NCI-H446 treated with DMSO at 0.1 percent for 48 hours (cell line): Measurements from ENCODE around the gene ALS2CL.

Experiments used
- DNase-seq: peaks from one replicate; lab custom pipeline; 2025; lab: John Stamatoyannopoulos, UW

ALS2CL gene

DNA sequence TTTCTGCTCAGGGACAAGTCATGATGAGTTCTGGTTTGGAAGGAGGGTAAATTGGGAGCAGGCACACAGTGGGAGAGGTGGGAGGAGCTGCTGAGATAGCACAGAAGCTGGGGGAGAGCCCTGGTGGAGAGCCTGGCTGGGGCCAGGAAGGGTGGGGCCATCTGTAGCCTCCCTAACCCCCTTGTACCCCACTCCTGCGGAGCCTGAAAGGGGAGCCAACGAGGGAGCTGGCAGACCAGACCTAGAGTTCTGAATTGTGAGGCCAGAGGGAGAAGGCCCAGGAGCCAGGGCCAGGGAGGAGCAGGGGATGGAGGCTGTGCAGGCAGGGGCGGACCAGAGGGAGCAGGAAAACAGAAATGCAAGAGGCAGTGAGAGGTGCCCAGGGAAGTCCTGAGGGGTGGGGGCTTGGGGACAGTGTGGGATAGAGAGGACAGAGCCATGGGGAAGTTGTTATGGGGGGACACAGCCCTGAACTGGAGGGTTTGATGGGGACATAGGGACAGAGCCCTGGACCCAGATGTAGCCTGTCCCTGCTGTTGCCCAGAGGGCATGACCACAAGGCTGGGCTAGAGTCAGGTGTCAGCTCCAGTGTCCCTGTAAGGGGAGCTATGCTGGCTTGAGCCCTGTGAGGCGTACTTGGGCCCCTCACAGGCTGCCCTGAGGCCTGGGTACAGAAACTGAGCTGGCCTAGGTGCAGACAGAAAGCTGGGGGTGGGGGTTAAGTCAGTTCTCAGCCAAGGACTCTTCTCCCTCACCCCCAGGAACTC is 8.9 kb upstream of the ALS2CL start:
- no peak for DNase-seq

DNA sequence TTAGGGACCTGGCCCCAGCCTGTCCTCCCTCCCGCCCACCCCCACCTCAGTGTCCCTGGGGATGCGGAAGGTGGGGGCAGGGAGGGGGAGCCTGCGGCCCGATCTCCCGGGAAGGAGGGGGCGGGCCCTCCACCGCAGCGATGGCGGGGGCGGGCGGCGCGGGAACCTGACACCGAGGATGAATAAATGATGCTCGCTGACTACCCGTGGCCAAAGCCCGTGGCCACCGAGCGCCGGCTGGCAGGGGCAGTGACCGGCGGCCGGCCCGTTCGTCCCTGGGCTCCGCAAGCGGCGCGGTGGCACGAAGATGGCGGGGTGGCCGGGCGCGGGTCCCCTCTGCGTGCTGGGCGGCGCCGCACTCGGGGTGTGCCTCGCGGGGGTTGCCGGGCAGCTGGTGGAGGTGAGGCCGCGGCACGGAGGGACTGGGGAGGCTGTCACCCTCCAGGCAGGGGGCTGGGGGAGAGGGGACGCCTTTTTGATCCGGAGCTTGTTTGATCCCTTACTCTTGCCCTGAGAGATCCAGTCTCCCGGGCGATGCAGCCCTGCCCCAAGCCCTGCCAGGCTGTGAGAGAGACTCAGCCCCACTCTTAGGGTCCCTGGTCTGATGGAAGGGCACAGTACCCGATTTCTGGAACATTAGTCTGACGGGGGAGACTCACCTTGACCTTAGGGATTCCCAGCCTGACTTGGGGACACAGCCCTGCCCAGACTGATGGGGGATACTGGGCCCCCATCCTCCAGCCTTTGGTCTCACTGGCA is 7.9 kb upstream of the ALS2CL start, which contains the start of gene TMIE:
TMIE (plus strand) TSS at position 212 of the 759 bp plus-strand sequence; CDS start at position 308, 96 bp downstream.
- no peak for DNase-seq

DNA sequence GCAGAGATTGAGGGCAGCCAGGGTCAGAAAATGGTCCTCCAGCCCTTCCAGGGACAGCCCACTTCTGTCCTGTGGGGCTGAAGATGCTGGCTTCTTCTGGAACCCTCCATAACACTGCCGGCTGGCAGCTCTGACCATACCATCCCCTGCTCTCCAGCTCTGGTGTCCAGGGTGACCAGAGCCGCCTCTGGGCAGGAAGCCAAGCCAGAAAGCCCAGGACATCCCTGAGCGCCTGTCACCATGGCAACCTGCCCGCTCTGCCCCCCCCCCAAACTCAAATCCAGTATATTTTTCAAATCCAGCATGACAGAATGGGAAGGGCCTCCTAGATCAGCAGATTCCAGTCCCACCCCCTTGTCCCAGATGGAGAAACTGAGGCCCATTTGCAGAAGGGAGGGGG is 7.3 kb upstream of the ALS2CL start:
- DNase-seq = no peak

DNA sequence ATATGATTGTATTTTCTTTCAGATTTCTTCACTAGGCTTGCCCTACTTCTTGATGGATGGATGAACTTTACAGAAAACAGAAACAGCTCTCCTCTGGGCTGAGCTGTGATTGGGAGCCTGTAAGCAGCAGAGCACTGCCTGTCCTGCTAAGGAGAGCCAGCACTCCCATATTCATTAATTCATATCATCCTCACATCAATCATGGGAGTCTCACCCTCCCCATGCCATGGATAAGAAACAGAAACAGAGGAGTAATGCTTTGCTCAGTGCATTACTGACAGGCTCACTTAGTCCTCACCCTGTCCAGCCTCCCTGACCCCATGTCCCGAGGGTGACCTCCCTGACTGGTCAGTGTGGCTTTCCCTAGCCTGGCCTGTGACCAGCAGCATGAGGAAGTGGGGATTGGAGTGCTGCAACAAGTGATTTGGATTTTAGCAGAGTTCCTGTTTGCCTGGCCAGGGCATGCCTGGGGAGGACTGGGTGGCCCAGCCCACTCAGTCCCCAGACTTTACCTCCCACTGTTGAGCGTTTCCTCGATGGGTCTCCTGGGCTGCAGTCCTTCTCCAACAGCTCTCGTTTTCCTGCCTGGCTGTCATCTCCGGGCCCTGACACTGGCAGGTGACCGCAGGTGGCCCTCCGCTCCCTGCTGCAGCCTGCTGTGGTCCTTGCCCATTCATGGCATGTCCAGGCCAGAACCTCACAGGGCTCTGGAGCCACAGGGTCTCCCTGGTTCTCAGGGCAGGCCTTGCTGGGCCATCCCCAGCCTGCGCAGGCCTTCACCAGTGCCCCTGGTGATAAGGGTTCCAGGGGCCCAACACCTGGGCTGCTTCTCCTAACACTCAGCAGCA is 6.4 kb upstream of the ALS2CL start:
- no peak for DNase-seq

DNA sequence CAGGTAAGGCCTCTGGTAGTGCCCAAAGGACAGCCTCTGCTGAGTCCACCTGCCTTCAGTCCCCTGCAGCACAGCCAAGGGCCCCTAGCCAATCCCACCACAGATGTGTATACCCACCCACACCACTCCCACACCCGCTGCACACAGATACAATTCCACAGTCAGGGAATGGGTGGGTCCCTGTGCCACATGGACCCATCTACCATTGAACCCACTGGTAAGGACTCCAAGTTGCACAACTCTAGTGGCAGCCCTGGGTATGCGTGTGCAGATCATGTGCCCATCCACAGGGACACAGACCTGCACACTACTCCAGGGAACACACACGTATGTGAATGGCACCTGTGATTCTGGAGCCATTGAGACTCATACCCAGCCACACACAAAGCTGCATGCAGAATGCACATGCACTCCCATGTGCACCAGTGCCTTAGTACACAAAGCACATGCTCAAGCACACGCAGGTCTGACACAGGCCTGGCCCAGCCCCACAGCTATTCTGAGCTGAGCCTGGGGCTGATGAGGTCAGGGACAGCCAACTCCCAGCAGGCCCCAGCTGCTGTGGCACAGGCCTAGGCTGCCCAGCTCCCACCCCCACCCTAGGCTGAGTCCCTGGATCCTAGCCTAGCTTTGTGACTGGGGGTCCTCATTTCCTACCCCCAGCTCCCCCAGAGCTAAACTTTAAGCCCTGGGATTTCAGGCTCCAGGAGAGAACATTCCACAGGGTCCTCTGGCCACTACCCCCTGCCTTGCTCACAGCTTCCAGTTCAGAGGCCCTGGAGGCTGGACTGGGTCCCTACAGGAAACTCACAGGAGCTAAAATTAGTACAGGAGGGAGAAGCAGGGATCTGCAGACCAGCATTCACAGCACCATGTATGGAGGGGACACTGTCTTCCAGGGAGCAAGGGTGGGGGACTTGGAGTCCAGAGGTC is 2.7 kb upstream of the ALS2CL start:
- no peak for DNase-seq

DNA sequence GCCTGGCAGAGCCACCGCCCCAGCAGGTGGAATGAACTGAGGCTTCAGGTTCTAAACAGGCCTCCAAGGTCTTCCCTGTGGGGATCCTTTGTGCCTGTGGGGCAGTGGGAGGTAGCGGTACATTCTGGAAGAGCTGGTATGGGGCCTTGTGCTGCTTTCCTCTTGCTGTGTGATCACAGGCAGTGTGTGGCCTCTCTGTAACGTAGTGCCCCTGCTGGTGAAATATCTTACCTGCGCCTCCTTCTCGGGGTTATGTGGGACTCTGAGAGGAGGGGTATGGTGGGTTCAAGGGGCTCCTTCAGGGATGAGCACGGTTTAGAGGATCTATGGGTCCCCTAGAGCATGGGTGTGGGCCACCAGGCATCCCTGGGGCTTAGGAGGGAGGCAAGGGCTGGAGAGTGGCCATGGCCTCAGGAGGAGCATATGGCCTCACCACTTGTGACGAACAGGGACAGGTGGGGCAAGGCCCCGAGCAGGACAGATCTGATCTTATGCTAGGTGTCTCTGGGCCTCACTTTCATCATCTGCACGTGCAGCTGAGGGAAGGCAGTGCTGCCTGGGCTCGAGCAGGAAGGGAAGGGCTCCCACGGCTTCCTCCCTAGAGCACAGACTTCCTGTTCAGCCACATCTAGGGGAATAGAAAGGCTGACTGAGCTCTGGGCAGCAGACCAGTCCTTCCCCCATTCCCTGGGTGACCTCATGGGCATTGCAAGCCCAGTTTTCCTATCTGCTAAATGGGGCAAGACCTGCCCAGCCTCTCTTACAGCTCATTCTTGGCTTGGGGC is 1.9 kb upstream of the ALS2CL start:
- no peak for DNase-seq

DNA sequence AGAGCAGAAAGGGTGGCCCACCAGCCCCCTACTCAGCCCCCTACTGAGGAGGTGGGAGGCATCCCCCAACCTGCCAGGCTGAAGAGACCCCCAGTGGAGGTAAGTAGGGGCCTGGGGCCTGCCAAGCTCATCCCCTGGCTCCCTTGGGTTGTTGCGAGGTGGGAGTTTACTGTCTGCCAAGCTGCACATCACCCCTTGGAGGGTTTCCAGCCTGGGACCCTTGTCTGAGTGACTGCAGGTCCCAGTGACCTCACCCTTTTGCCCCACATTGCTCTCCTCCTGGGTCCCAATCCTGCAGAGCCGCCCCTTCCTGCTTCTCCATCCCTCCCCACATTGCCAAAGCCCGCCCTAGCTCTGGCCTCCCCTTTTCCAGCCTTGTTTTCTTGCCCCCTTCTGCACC is 1.0 kb upstream of the ALS2CL start:
- DNase-seq = no peak

DNA sequence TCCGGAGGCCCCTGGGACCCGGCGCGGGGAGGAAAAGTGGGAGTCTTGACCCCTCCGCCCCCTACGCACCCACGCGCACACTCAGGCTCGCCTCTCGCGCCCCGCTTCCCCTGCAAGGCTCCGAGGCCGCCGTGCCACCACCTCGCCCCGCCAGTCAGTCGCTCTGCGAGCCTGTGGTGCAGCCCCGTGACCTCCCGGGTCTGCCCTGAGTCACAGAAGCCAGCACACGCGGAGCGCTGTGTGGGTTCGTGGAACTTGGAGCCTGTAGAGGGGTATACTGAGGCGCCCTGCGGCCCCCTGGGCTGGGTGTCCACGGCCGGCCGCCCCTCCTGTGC is 380 bp upstream of the ALS2CL start:
- DNase-seq = no peak

DNA sequence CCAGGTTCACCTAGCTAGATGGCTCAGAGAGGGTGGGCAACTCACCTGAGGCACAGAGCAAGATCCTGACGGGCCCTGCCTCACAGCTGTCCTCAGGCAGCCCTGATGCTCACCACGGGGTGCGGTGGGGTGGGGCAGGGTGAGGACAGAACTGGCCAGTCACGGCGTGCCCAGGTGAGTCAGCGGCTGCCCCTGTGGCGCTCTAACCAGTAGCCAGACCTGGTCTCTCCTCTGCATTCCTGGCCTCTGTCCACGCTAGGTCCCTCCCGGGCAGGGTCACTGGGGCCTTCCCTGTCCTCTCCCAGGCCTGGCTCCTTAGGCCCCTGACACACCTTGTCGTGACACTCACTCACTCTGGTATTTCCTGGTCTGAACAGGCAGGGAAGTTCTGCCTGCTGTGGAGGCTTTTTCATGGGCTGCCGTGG is 901 bp downstream of the ALS2CL start:
- no peak for DNase-seq

DNA sequence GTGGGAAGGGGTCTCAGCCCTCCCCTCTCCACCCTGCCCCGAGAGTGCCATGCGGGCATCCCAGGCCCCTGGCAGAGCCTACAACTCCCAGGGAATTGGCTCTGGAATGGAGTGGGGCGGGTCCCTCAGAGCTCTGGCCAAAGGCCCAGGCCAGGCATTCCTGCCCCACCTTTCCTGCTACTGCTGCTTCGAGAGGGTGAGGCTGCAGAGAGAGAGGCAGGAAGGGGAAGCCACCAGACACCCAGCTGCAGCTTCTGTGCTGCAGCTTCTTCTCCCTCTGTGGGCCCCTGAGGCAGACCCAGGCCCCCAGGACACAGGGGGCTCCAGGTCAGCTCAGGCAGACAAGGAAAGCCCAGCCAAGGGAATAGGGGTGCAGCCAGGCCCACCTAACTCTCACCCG is 2.7 kb downstream of the ALS2CL start:
- no peak for DNase-seq

DNA sequence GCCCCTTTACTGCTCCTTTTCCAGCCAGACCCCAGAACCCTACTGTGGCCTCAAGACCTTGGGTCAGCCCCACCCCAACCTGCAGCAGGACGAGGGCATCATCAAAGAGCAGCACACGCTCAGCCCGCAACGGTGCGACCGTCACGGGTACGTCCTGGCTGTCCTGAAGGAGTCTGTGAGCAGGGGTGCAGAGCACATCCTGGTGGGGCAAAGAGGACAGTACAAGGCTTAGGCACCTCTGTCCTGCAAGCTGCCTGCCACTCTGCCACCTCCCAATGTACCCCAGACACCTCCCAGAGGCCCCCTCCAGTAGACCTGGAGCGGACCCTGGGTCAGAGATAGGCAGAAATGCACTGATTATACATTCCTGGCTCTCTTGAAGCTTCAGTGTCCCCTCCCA is 8.0 kb downstream of the ALS2CL start:
- no peak for DNase-seq

DNA sequence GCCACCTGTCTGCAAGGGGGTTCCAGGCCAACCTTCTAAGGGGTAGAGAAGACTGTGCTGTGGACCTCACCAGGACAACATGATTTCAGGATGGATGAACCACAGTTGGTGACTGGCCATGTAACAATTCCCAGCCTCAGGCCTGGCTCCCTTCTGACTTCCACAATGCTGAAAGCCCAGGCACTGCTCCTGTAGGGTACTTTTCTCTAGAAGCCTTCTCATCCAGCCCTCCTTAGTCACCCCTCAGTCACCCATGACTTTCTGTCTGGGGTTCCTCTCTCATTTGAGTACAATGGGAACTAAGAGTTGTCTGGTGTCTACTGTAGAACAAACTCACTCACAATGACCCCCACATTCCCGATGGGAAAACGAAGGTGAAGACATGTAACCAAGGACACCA is 8.6 kb downstream of the ALS2CL start:
- no peak for DNase-seq

DNA sequence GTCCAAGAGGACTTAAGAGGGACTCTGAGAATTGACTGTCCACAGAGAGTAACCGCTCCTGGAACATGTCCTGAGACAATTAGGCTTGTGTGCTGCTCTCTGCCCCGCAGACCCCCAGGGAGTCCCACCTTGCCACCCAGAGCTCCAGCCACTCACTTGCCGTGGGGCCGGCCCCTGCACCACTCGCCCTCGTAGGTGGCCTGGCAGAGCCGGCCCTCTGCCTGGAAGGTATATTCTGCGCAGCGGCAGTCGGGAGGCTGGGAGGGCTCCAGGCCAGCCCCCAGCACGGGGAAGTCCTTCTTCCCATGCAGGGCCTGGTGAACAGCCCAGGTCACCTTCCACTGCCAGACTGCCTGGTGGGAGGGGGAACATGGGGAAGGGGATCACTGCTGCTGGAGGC is 10.5 kb downstream of the ALS2CL start:
- no peak for DNase-seq

DNA sequence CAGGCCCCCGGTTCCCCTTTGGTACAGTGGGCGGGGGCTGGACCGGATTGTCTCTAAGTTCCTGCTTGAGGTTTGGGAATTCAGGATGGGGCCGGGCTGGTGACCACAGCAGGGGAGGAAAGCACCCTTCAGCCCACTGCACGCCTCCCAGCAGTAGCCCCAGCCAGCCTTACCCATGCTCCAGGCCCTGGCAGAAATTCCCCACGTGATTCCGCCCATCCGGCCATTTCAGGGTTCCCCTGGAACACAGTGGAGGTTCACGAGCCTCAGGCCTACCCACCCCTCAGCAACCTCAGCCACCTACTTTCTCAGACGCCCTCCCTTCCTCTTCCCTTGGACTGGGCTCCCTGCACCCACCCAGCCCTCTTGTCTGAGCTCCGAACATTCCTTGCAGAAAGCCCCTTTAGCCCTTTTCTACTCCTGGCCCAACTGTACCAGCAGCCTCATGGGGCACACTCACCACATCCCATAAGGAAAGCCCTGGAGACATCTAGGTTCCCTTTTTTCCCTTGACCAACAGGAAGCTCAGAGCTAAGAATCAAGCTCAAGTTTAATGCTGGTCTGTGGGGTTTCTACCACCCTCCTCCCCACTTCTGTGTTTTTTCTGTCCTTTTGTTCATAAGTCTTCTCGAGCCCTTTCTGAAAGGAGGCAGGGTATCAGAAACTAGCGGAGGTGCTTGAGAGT is 11.5 kb downstream of the ALS2CL start:
- no peak for DNase-seq

DNA sequence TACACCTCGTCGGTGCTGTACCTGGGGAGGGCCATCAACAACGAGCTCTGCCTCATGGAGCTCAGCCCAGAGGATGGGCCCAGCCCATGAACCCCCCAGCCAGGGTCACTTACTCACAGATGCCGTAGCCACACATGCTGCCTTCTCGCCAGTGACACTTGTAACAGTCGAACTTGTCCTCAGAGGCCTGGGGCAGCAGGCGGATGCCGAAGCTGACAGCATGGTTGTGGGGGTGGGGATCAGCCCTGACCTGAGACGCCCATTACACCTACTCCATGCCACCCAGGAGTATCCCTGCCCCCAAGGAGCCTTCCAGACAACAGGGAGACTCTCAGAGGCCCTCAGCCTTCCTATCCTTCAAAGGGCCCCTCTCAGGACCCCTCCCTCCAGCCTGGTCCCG is 12.1 kb downstream of the ALS2CL start:
- no peak for DNase-seq

DNA sequence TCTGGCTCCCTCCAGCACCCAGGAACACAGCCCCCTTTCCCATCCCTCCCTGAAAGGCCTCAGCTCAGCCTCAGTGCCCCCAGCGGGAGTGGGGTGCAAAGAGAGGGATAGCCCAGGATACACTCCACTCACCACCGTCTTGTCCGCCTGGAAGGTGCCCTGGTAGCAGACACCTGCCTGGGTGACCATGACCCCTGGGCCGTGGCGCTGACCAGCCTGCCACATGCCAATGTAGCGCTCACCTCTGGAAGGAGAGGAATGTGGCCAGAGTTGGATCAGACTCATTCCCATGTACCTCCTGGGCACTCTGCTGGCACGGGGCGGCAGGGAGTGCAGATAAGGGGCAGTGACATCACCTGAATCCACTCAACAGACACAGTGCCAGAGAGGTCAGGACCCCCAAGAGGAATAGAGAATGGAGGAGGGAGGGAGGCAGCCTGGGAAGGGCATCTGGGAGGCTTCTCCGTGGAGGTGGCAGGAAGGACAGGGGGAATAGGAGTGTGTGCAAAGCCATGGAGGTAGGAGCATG is 13.1 kb downstream of the ALS2CL start:
- no peak for DNase-seq

DNA sequence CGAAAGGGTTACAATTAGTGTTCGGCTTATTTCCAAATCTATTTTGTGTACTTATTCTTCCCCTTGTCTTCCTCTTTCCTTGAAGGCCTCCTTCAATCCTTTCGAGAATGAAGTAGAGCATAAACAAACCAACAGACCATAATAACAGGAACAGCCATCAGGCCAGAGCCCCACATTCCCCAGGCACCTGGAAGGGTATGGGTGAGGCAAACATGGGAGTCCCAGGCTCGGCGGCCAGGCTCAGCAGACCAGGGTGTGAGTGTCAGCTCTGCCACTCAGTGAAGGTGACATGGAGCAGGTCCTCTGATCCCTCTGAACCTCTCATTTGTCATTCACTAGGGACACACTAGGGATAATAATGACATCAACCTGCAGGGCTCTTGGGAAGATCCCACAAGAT is 13.8 kb downstream of the ALS2CL start:
- no peak for DNase-seq

DNA sequence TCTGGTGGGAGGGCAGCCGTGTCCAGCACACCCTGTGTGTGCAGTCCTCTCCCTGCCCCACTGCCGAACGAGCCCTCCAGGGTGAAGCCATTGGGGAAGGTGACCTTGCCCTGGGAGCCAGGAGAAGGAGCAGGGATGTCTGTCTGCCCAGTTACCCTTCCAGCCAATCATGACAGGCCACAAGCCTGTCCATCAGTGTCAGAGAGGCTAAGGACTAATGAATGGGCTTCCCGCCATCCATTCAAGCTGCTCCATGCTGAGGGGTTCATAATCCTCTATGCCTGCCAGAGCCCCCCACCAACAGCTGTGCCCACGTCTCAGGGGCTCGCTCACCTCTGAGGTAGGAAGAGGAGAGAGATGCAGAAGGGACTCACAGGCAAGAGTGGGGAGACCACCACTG is 15.2 kb downstream of the ALS2CL start:
- no peak for DNase-seq

DNA sequence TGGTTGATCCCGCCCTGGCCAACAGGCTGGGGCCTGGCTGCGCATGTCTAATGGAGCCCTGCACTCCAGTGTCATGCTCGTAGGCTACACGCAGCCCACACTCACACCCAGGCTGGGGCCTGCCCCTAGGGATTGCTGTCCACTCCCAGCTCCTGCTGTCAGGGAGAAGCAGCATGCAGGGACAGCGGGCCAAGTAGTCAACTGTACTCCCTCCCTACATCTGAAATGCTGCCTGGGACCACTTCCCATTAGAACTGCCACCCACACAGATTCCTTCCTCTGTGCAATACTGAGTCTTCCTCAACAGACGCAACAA is 16.1 kb downstream of the ALS2CL start:
- no peak for DNase-seq
